ENCODE data around the gene EFCAB11.

Gene EFCAB11
- long read RNA-seq, transcript EFCAB11-201 (6 exons, 3,095 nt): major isoform, 8 of 28 reads
- long read RNA-seq, partial matches to known transcripts: 0 of 28 reads
- long read RNA-seq, other reads (novel, unspliced or antisense): 11 of 28 reads

- TF ChIP-seq SPI1 (IDR thresholded peaks at IDR 0.05; ENCODE audit: borderline replicate concordance, low read depth) (no peak), GABPA (IDR thresholded peaks at IDR 0.05; ENCODE audit: low read depth) (peak; percentile 66), CTCF (IDR thresholded peaks at IDR 0.05; ENCODE audit: insufficient read depth, low read length) (no peak), POLR2AphosphoS5 (IDR thresholded peaks at IDR 0.05; ENCODE audit: low read depth) (peak; percentile 67; the same call in 1 of the 2 replicates), REST (IDR thresholded peaks at IDR 0.05; ENCODE audit: insufficient replicate concordance, low read depth) (no peak)
- Histone ChIP-seq H3K27ac (replicated peaks) (peak within 1 kb of the TSS; percentile 87), H3K27me3 (ENCODE audit: insufficient read depth, poor library complexity, severe bottlenecking) (no peaks in the 10 kb centered on the region), H3K4me3 (replicated peaks; ENCODE audit: insufficient read depth, low read length) (peak within 1 kb of the TSS; percentile 84)
- peak; percentile 96 to 99 for DNase-seq (ENCODE audit: low read depth in 1 of 2, low spot score in 1 of 2)
Observed at GRCh38 chr14:89954070-89955021, at the start of gene EFCAB11. Gene EFCAB11 (minus strand): TSS chr14:89954730. CDS start chr14:89954660, 70 bp downstream.

- TF ChIP-seq POLR2AphosphoS5 (IDR thresholded peaks at IDR 0.05; ENCODE audit: low read depth) (no peak), REST (IDR thresholded peaks at IDR 0.05; ENCODE audit: insufficient replicate concordance, low read depth) (no peak), GABPA (IDR thresholded peaks at IDR 0.05; ENCODE audit: low read depth) (no peak), SPI1 (IDR thresholded peaks at IDR 0.05; ENCODE audit: borderline replicate concordance, low read depth) (no peak), CTCF (IDR thresholded peaks at IDR 0.05; ENCODE audit: insufficient read depth, low read length) (no peak)
- H3K27me3 ChIP-seq (ENCODE audit: insufficient read depth, poor library complexity, severe bottlenecking): no peaks in the 10 kb centered on the region
- no peak overlapping the region for H3K27ac ChIP-seq (replicated peaks)
- DNase-seq (ENCODE audit: low read depth in 1 of 2, low spot score in 1 of 2): no peak
- no peak overlapping the region for H3K4me3 ChIP-seq (replicated peaks; ENCODE audit: insufficient read depth, low read length)
Observed at GRCh38 chr14:90003526-90004307, 49.2 kb upstream of the EFCAB11 start.

GRCh38 chr14:90000935-90001334 lies 46.4 kb upstream of the EFCAB11 start:
- no peak overlapping the region for H3K4me3 ChIP-seq (replicated peaks; ENCODE audit: insufficient read depth, low read length)
- no peak for DNase-seq (ENCODE audit: low read depth in 1 of 2, low spot score in 1 of 2)
- H3K27me3 ChIP-seq (ENCODE audit: insufficient read depth, poor library complexity, severe bottlenecking): no peaks in the 10 kb centered on the region
- no peak for TF ChIP-seq GABPA (IDR thresholded peaks at IDR 0.05; ENCODE audit: low read depth)
- no peak for TF ChIP-seq POLR2AphosphoS5 (IDR thresholded peaks at IDR 0.05; ENCODE audit: low read depth)
- TF ChIP-seq REST (IDR thresholded peaks at IDR 0.05; ENCODE audit: insufficient replicate concordance, low read depth): no peak
- no peak for TF ChIP-seq SPI1 (IDR thresholded peaks at IDR 0.05; ENCODE audit: borderline replicate concordance, low read depth)
- TF ChIP-seq CTCF (IDR thresholded peaks at IDR 0.05; ENCODE audit: insufficient read depth, low read length): no peak
- no peak overlapping the region for H3K27ac ChIP-seq (replicated peaks)
